Naive thymus-derived CD8-positive, alpha-beta T cell (primary cell): ENCODE measurements around the gene MOBP. TPM values are rescaled to one million over a fixed set of nuclear protein-coding genes. Genes with fewer than 3 reads are reported as not detected.
A peak's percentile ranks its signal among the peaks of the same experiment; 100 is the strongest.

Experiments
- ATAC-seq, 2 donors: fragments of 150-1000 bp; cut with Tn5 transposase in 1 of 2; sonication (Bioruptor Pico), chemical (Tn5 transposase) in 1 of 2; 1 replicate in 1 of 2; 2 replicates in 1 of 2; pipeline ENCODE4 v1.10.0; 2021; ENCODE audit warnings: mild to moderate bottlenecking in 2 of 2, moderate library complexity in 2 of 2
- POLR2A ChIA-PET: fragments of 350-600 bp; sonication (Branson Sonifier 250); formaldehyde crosslinking; loops from one replicate; lab custom pipeline; 2021; ENCODE audit warnings: antibody characterized with exemption; lab: Charles Lee
- DNase-seq, 10 donors: peaks; one replicate each; pipeline versions ENCODE4 v3.0.0 to v3.0.0-alpha.2; 2020 to 2022
- H3K27ac Mint-ChIP-seq, 10 donors: one replicate each; pipeline ENCODE4 v1.8.0; 2020 to 2022; ENCODE audit warnings: mild to moderate bottlenecking in 10 of 10, mixed read lengths in 10 of 10, moderate library complexity in 4 of 10, inconsistent platforms in 1 of 10
- H3K27me3 Mint-ChIP-seq, 5 donors: one replicate each; pipeline ENCODE4 v1.8.0; 2021 to 2022; ENCODE audit warnings: mixed read lengths in 5 of 5
- H3K36me3 Mint-ChIP-seq, 3 donors: one replicate each; pipeline ENCODE4 v1.8.0; 2020 to 2022; ENCODE audit warnings: mixed read lengths in 3 of 3, mild to moderate bottlenecking in 2 of 3, inconsistent platforms in 1 of 3
- H3K4me1 Mint-ChIP-seq, 4 donors: one replicate each; pipeline ENCODE4 v1.8.0; 2021 to 2022; ENCODE audit warnings: mixed read lengths in 4 of 4
- H3K4me3 Mint-ChIP-seq, 10 donors: one replicate each; pipeline ENCODE4 v1.8.0; 2020 to 2022; ENCODE audit warnings: mild to moderate bottlenecking in 10 of 10, mixed read lengths in 10 of 10, moderate library complexity in 6 of 10, inconsistent platforms in 1 of 10
- H3K9me3 Mint-ChIP-seq, 9 donors: one replicate each; pipeline ENCODE4 v1.8.0; 2020 to 2022; ENCODE audit warnings: mixed read lengths in 9 of 9, mild to moderate bottlenecking in 3 of 9, inconsistent platforms in 1 of 9, moderate library complexity in 1 of 9
- polyA plus RNA-seq, 3 donors: library from polyadenylated mRNA; unstranded; fragments of 300-500 nt; fragmentation: Illumina TruSeq; gene quantifications; one replicate each; pipeline ENCODE4 v1.2.3, GENCODE V29; 2021
- total RNA-seq, 8 experiments: library from RNA in 2 of 8; stranded (reverse) in 2 of 8; gene quantifications; one replicate each; pipeline ENCODE4 v1.2.3 and lab custom pipeline; 2021 to 2026

MOBP gene
- total and polyA plus RNA-seq, 5 experiments from 2014 or later = not detected

GRCh38 chr3:39479701-39480414 lies 12.4 kb downstream of the MOBP start:
- DNase-seq = no peak
- peaks cover 2 to 17% (median 8%) of the 10 kb centered on the region in 9 donors for H3K9me3 Mint-ChIP-seq
- peaks cover 0 to 9% (median 5%) of the 10 kb centered on the region in 3 donors for H3K36me3 Mint-ChIP-seq
- no peak for ATAC-seq
- POLR2A ChIA-PET = no interaction called here
- no peaks in the 10 kb centered on the region for H3K27me3 Mint-ChIP-seq
- no peak overlapping the region for H3K27ac Mint-ChIP-seq
- H3K4me3 Mint-ChIP-seq = no peak overlapping the region
- H3K4me1 Mint-ChIP-seq = no peaks in the 10 kb centered on the region

- Mint-ChIP-seq H3K4me1 (no peaks in the 10 kb centered on the region), H3K27me3 (peaks cover 0 to 11% (median 4%) of the 10 kb centered on the region in 5 donors), H3K36me3 (no peaks in the 10 kb centered on the region), H3K9me3 (no peaks in the 10 kb centered on the region), H3K4me3 (no peak overlapping the region), H3K27ac (no peak overlapping the region)
- POLR2A ChIA-PET = no interaction called here
- DNase-seq = no peak
- no peak for ATAC-seq
Measured at GRCh38 chr3:39485547-39485946, 18.1 kb downstream of the MOBP start.

DNA sequence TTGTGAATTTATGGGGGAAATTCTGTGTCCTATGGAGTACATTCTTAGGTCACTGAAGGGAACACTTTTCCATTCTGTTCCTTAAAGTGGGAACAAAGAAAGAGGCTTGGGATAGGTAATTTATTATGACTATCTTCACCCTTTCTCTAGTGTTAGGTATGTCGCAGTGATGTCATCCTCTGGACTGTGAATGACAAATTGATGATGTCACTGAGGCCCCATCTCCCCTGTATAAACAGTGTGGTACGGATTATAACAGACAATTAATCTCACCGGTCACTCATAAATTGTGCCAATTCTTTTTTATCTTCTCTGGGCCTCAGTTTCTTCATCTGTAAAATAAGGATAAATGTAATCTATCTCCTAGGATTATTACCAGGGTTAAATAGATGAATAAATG lies 23.5 kb downstream of the MOBP start:
- DNase-seq = no peak
- peaks cover 2 to 23% (median 6%) of the 10 kb centered on the region in 4 donors for H3K4me1 Mint-ChIP-seq
- H3K27ac Mint-ChIP-seq = no peak overlapping the region
- no peak overlapping the region for H3K4me3 Mint-ChIP-seq
- no peak for ATAC-seq
- H3K9me3 Mint-ChIP-seq = no peaks in the 10 kb centered on the region
- POLR2A ChIA-PET = no interaction called here
- H3K36me3 Mint-ChIP-seq = no peaks in the 10 kb centered on the region
- H3K27me3 Mint-ChIP-seq = peaks cover 0 to 18% (median 7%) of the 10 kb centered on the region in 5 donors

DNA sequence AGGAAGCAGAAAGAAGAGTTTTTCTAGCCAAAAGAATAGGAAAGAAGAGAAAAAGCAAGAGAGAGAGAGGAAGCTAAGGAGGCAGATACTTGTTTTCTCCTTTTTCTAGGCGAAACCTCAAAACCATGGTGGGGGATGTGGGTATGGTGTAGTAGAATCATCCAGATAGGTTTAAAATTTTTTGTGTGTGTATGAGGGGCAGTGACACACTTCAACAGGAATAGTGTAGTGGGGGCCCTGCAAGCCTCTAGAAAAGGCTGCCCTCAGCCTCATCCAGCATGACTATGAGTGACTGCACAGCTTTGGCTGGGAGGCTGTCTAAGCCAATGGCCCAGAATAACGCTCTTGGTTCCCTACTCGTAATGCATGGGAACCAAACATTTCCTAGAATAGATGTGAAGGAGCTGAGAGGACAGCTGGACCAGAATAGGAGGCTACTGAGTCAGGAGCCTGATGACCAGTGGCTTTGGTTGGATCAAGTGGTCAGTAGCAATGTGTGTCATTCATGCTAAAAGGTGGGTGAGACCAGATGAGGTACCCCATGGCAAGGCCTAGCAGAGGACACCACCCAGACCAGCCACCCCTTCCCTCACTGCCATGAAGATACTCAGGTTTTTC lies 24.4 kb downstream of the MOBP start:
- H3K9me3 Mint-ChIP-seq = no peaks in the 10 kb centered on the region
- H3K27me3 Mint-ChIP-seq = peaks cover 0 to 18% (median 7%) of the 10 kb centered on the region in 5 donors
- POLR2A ChIA-PET = no interaction called here
- H3K36me3 Mint-ChIP-seq = no peaks in the 10 kb centered on the region
- peak overlapping the region in 2 of 10 donors; percentile 1 to 72 for H3K4me3 Mint-ChIP-seq
- H3K27ac Mint-ChIP-seq = no peak overlapping the region
- peaks cover 2 to 23% (median 6%) of the 10 kb centered on the region in 4 donors for H3K4me1 Mint-ChIP-seq
- no peak for ATAC-seq
- no peak for DNase-seq

- Mint-ChIP-seq H3K4me1 (peaks cover 3 to 29% (median 6%) of the 10 kb centered on the region in 4 donors), H3K27me3 (peaks cover 8 to 18% (median 16%) of the 10 kb centered on the region in 5 donors), H3K4me3 (peak overlapping the region in 1 of 10 donors; percentile 28), H3K36me3 (no peaks in the 10 kb centered on the region), H3K27ac (peak overlapping the region in 1 of 10 donors; percentile 61), H3K9me3 (no peaks in the 10 kb centered on the region)
- POLR2A ChIA-PET = interaction anchor here (0.7 kb wide), 1 partner anchor 54 kb away, joined by 6 read pairs; no protein-coding TSS in a partner anchor
- DNase-seq (peak in 1 of 10 donors; percentile 30), ATAC-seq (no peak)
Measured at GRCh38 chr3:39494781-39495180, 27.3 kb downstream of the MOBP start.

DNA sequence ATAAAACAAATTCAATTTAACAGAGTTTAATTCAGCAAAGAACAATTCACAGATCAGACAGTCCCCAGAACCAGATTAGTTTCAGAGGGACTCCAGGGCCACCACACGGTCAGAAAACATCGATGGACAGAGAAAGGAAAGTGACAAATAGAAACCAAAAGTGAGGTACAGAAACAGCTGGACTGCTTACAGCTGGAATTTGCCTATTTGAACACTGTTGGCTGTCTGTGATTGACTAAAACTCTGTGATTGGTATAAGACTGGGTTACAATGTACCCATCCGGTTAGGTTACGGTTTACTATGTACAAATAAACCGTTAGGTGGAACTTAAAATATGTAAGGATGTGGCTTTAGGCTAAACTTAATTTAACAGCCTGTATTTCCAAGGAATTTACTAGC lies 30.3 kb downstream of the MOBP start:
- Mint-ChIP-seq H3K27me3 (peaks cover 20 to 41% (median 29%) of the 10 kb centered on the region in 5 donors), H3K4me1 (peaks cover 4 to 25% (median 6%) of the 10 kb centered on the region in 4 donors), H3K36me3 (peaks cover 0 to 1% (median 0%) of the 10 kb centered on the region in 3 donors), H3K9me3 (no peaks in the 10 kb centered on the region), H3K4me3 (no peak overlapping the region), H3K27ac (no peak overlapping the region)
- DNase-seq (no peak), ATAC-seq (no peak)
- POLR2A ChIA-PET = no interaction called here

- no peaks in the 10 kb centered on the region for H3K9me3 Mint-ChIP-seq
- peak overlapping the region in 2 of 10 donors; percentile 4 to 24 for H3K27ac Mint-ChIP-seq
- H3K4me3 Mint-ChIP-seq = no peak overlapping the region
- POLR2A ChIA-PET = no interaction called here
- peaks cover 0 to 7% (median 0%) of the 10 kb centered on the region in 3 donors for H3K36me3 Mint-ChIP-seq
- peaks cover 27 to 57% (median 39%) of the 10 kb centered on the region in 5 donors for H3K27me3 Mint-ChIP-seq
- no peak for ATAC-seq
- peaks cover 3 to 23% (median 7%) of the 10 kb centered on the region in 4 donors for H3K4me1 Mint-ChIP-seq
- DNase-seq = no peak
Measured at GRCh38 chr3:39499651-39500273, 32.3 kb downstream of the MOBP start.

GRCh38 chr3:39501059-39501458 lies 33.6 kb downstream of the MOBP start:
- POLR2A ChIA-PET = no interaction called here
- Mint-ChIP-seq H3K9me3 (no peaks in the 10 kb centered on the region), H3K36me3 (peaks cover 0 to 7% (median 0%) of the 10 kb centered on the region in 3 donors), H3K4me1 (peaks cover 0 to 12% (median 4%) of the 10 kb centered on the region in 4 donors), H3K27ac (no peak overlapping the region), H3K27me3 (peaks cover 27 to 57% (median 40%) of the 10 kb centered on the region in 5 donors), H3K4me3 (no peak overlapping the region)
- DNase-seq (no peak), ATAC-seq (no peak)

DNA sequence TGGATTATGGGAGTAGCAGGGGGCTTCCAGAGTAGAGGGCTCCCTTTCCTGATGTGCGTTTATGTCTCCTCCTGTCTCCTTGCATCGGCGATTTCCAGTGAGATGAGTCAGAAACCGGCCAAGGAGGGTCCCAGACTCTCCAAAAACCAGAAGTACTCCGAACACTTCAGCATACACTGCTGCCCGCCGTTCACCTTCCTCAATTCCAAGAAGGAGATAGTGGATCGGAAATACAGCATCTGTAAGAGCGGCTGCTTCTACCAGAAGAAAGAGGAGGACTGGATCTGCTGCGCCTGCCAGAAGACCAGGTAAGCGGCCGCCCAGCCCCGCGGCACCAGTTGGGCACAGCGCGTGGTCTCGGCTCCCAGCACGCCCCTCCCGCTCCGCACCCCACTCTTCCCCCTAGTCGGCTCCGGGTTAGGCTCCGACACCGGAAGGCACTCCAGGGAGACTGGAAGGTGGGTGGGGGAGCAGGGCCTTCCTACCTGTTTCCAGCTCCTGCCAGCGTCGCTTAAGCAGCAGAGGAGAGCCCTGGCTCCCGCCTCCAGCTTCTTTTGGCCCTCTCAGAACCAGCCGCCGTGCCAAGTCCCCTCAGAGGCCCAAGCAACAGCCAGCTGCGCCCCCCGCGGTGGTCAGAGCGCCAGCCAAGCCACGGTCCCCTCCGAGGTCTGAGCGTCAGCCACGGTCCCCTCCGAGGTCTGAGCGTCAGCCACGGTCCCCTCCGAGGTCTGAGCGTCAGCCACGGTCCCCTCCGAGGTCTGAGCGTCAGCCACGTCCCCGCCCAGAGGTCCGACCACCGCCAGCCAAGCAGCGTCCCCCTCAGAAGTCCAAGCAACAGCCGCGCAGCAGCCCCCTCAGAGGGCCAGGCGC lies 34.7 kb downstream of the MOBP start:
- ATAC-seq (no peak), DNase-seq (peak in 1 of 10 donors; percentile 7)
- Mint-ChIP-seq H3K4me1 (peaks cover 0 to 12% (median 4%) of the 10 kb centered on the region in 4 donors), H3K36me3 (peaks cover 0 to 7% (median 0%) of the 10 kb centered on the region in 3 donors), H3K27ac (peak overlapping the region in 2 of 10 donors; percentile 32 to 61), H3K9me3 (no peaks in the 10 kb centered on the region), H3K4me3 (peak overlapping the region in 6 of 10 donors; percentile 23 to 53 (median 37)), H3K27me3 (peaks cover 27 to 57% (median 40%) of the 10 kb centered on the region in 5 donors)
- POLR2A ChIA-PET = no interaction called here

DNA sequence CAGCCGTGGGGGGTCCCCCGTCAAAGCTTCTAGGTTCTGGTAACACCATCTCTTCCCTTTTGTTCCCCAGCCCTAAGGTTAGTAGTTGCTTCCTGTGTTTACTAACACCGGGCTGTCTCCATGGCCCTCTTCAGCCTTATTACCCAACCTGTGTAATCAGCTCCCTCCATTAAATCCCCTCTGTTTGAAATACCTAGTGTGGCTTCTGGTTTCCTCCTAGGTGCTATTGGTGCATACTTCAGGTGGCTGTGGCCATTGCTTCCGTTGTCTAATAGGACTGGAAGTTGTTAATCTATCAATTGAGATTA lies 35.3 kb downstream of the MOBP start:
- peak in 1 of 2 donors; percentile 62 for ATAC-seq
- Mint-ChIP-seq H3K36me3 (peaks cover 0 to 7% (median 0%) of the 10 kb centered on the region in 3 donors), H3K27me3 (peaks cover 27 to 57% (median 40%) of the 10 kb centered on the region in 5 donors), H3K4me3 (peak overlapping the region in 7 of 10 donors; percentile 23 to 53 (median 37)), H3K4me1 (peaks cover 0 to 12% (median 4%) of the 10 kb centered on the region in 4 donors), H3K27ac (no peak overlapping the region), H3K9me3 (no peaks in the 10 kb centered on the region)
- POLR2A ChIA-PET = no interaction called here
- no peak for DNase-seq

- no peak overlapping the region for H3K4me3 Mint-ChIP-seq
- no peak for ATAC-seq
- peaks cover 12 to 27% (median 19%) of the 10 kb centered on the region in 5 donors for H3K27me3 Mint-ChIP-seq
- peaks cover 0 to 7% (median 0%) of the 10 kb centered on the region in 3 donors for H3K36me3 Mint-ChIP-seq
- peaks cover 0 to 6% (median 2%) of the 10 kb centered on the region in 4 donors for H3K4me1 Mint-ChIP-seq
- no peak for DNase-seq
- no peak overlapping the region for H3K27ac Mint-ChIP-seq
- POLR2A ChIA-PET = no interaction called here
- H3K9me3 Mint-ChIP-seq = no peaks in the 10 kb centered on the region
Measured at GRCh38 chr3:39505866-39506742, 38.6 kb downstream of the MOBP start.
